Peyer's patch (tissue), 4 donors: ENCODE results near the gene MAGI2.
"Not testable (repeated sequence)": the region's sequence is repeated elsewhere in the genome, so short reads cannot be mapped to it uniquely, and the experiment has no call there.

Experiments used
- CTCF ChIP-seq, 6 experiments: fragments of 450-650 bp in 4 of 6; fragments of 200-600 bp in 2 of 6; sonication (generic) in 1 of 6; IDR thresholded peaks; one replicate each; pipeline ENCODE4 v1.5.1; 2017 to 2019; ENCODE audit warnings: antibody characterized with exemption in 6 of 6, mild to moderate bottlenecking in 3 of 6, moderate library complexity in 1 of 6
- POLR2A ChIP-seq, 2 donors: fragments of 450-650 bp; IDR thresholded peaks; one replicate each; pipeline ENCODE4 v1.5.1; 2017; ENCODE audit warnings: antibody characterized with exemption in 2 of 2, mild to moderate bottlenecking in 2 of 2, moderate library complexity in 2 of 2

DNA sequence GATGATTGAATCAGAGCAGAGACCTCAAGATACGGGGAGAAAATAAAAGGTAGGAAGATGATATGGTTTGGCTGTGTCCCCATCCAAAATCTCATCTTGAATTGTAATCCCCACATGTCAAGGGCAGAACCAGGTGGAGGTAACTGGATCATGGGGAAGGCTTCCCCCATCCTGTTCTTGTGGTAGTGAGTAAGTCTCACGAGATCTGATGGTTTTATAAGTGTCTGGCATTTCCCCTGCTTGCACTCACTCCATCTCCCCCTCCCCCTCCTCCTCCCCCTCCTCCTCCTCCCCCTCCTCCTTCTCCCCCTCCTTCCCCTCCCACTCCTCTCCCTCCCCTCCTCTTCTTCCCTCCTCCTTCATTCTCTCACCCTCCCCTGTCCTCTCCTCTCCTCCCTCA lies 950.2 kb downstream of the MAGI2 start:
- TF ChIP-seq CTCF, POLR2A (IDR thresholded peaks at IDR 0.05): not testable (repeated sequence)
